Measurements from ENCODE around the gene YRDC. TPM values are rescaled to one million over a fixed set of nuclear protein-coding genes. Genes with fewer than 3 reads are reported as not detected.

YRDC gene
- total RNA-seq, 1 donor from 2014 or later = 18.6 TPM

DNA sequence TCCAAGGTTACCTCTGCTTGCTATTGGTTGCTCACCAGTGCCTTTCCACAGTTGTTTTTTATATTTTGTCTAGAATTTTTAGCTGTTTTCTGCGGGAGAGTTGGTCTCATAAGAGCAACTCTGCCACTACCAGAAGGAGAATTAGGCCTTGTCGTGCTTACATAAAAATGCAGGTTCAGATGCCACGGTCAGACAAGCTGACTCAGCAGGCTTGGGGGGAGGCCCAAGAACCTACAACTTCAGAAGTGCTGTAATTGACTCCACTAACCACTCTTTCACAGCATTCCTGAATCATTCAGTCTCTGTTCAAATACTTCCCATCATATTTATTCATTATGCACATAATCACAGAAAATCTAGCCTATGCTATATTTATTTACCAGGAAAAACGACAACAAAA, 23.1 kb upstream of the YRDC start:
- Mint-ChIP-seq H3K4me3 (no peak overlapping the region), H3K27me3 (ENCODE audit: low read depth) (no peaks in the 10 kb centered on the region), H3K4me1 (no peaks in the 10 kb centered on the region), H3K9me3 (no peaks in the 10 kb centered on the region), H3K27ac (no peak overlapping the region), H3K36me3 (peaks cover 42% of the 10 kb centered on the region)
- no peak for DNase-seq (ENCODE audit: low spot score in 2 of 2, unreplicated experiment in 2 of 2)
- TF ChIP-seq, protein P1, sequence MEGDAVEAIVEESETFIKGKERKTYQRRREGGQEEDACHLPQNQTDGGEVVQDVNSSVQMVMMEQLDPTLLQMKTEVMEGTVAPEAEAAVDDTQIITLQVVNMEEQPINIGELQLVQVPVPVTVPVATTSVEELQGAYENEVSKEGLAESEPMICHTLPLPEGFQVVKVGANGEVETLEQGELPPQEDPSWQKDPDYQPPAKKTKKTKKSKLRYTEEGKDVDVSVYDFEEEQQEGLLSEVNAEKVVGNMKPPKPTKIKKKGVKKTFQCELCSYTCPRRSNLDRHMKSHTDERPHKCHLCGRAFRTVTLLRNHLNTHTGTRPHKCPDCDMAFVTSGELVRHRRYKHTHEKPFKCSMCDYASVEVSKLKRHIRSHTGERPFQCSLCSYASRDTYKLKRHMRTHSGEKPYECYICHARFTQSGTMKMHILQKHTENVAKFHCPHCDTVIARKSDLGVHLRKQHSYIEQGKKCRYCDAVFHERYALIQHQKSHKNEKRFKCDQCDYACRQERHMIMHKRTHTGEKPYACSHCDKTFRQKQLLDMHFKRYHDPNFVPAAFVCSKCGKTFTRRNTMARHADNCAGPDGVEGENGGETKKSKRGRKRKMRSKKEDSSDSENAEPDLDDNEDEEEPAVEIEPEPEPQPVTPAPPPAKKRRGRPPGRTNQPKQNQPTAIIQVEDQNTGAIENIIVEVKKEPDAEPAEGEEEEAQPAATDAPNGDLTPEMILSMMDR (IDR thresholded peaks at IDR 0.05; ENCODE audit: unreplicated experiment) = no peak

DNA sequence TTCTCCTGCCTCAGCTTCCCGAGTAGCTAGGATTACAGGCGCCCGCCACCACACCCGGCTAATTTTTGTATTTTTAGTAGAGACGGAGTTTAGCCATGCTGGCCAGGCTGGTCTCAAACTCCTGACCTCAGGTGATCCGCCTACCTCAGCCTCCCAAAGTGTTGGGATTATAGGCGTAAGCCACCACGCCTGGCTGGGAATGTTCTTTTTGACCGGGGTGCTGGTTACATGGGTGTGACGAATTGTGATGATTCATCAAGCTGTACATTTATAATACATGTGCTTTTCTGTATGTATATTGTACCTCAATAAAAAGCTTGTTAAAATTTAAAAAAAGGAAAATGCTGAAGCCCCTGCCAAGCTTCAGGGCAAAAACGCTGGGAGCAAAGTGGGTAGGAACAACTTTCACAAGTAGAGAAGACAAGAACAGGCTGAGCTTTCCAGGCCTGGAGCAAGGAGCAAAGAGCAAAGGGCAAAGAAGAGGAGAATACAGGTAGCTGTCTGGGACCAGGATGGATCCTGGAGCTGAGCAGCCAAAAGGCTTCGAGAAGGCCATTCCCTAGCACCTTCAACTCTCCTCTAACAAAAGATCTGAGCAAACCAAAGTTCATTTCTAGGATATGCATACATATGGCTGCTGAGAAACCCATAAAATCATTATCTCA, 20.5 kb upstream of the YRDC start:
- Mint-ChIP-seq H3K27me3 (ENCODE audit: low read depth) (no peaks in the 10 kb centered on the region), H3K9me3 (no peaks in the 10 kb centered on the region), H3K4me3 (no peak overlapping the region), H3K36me3 (peaks cover 25% of the 10 kb centered on the region), H3K27ac (no peak overlapping the region), H3K4me1 (no peaks in the 10 kb centered on the region)
- DNase-seq (ENCODE audit: low spot score in 2 of 2, unreplicated experiment in 2 of 2) = no peak
- TF ChIP-seq, protein P1 (IDR thresholded peaks at IDR 0.05; ENCODE audit: unreplicated experiment) = no peak

DNA sequence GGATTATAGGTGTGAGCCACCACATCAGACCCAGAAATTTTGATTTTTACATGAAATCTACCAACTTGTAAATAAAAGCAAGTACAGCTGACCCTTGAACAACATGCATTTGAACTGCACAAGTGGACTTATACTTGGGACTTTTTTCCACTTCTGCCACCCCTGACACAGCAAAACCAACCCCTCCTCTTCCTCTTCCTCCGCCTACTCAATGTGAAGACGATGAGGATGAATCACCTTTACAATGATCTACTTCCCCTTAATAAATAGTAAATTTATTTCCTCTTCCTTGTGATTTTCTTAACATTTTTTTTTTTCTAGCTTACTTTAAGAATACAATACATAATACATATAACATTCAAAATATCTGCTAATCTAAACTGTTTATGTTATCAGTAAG, 17.5 kb upstream of the YRDC start:
- H3K27ac Mint-ChIP-seq = no peak overlapping the region
- no peak for DNase-seq (ENCODE audit: low spot score in 2 of 2, unreplicated experiment in 2 of 2)
- TF ChIP-seq, protein P1 (IDR thresholded peaks at IDR 0.05; ENCODE audit: unreplicated experiment) = no peak
- peaks cover 24% of the 10 kb centered on the region for H3K36me3 Mint-ChIP-seq
- H3K27me3 Mint-ChIP-seq (ENCODE audit: low read depth) = no peaks in the 10 kb centered on the region
- no peaks in the 10 kb centered on the region for H3K4me1 Mint-ChIP-seq
- no peaks in the 10 kb centered on the region for H3K9me3 Mint-ChIP-seq
- H3K4me3 Mint-ChIP-seq = no peak overlapping the region

DNA sequence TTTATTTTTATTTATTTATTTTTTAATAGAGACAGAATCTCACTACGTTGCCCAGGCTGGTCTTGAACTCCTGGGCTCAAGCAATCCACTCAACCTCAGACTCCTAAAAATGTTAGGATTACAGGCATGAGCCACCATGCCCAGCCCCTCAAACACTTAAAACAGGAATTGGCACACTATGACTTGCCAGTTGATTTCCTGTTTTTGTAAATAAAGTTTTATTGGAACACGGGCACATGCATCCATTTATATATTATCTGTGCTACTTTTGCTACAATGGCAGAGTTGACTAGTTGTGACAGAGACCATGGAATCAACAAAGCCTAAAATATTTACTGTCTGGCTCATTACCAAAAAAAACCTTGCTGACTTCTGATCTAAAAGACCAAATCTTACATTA, 16.0 kb upstream of the YRDC start:
- Mint-ChIP-seq H3K9me3 (no peaks in the 10 kb centered on the region), H3K36me3 (peaks cover 26% of the 10 kb centered on the region), H3K27me3 (ENCODE audit: low read depth) (no peaks in the 10 kb centered on the region), H3K4me1 (no peaks in the 10 kb centered on the region), H3K27ac (no peak overlapping the region), H3K4me3 (no peak overlapping the region)
- DNase-seq (ENCODE audit: low spot score in 2 of 2, unreplicated experiment in 2 of 2) = no peak
- TF ChIP-seq, protein P1 (IDR thresholded peaks at IDR 0.05; ENCODE audit: unreplicated experiment) = no peak

DNA sequence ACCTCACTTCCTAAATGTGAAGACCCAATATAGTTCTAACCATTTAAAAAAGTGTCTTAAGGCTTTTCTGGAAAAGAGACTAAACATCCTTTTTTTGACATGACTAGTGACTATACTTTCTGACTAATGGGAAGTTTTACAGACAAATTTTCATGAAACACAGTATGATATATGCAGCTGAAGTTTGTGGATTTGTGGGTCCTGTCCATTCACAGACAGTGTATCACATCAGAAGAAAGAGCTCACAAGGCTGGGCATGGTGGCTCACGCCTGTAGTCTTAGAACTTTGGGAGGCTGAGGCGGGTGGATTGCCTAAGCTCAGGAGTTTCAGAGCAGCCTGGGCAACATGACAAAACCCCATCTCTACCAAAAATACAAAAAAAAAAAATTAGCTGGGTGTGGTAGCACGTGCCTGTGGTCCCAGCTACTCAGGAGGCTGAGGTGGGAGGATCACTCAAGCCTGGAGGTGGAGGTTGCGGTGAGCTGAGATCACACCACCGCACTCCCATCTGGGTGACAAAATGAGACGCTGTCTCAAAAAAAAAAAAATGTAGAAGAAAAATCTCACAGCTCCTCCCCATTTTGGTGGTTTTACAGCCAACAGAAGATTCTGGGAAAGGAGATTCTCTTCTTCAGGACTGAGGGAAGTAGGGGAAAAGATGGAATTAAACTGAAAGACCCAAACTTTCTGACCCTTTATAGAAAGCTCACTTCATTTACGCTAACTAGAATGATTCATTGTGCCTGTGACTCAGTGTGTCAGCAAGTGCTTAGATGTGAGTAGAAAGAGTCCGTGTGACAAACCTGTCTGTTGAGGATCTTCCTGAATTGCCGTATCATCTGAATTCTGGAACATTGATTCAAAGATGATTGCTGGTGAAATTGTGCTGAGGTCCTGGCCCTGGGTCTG, 15.2 kb upstream of the YRDC start:
- H3K27me3 Mint-ChIP-seq (ENCODE audit: low read depth) = no peaks in the 10 kb centered on the region
- peaks cover 26% of the 10 kb centered on the region for H3K36me3 Mint-ChIP-seq
- DNase-seq (ENCODE audit: low spot score in 2 of 2, unreplicated experiment in 2 of 2) = no peak
- TF ChIP-seq, protein P1 (IDR thresholded peaks at IDR 0.05; ENCODE audit: unreplicated experiment) = no peak
- no peaks in the 10 kb centered on the region for H3K4me1 Mint-ChIP-seq
- no peak overlapping the region for H3K4me3 Mint-ChIP-seq
- no peak overlapping the region for H3K27ac Mint-ChIP-seq
- no peaks in the 10 kb centered on the region for H3K9me3 Mint-ChIP-seq

Measured in mesothelial cell of epicardium (in vitro differentiated cells).